CD4-positive, CD25-positive, alpha-beta regulatory T cell (primary cell): ENCODE measurements around the gene MYO1E. TPM values are rescaled to one million over a fixed set of nuclear protein-coding genes. Genes with fewer than 3 reads are reported as not detected.

Source experiments
- ATAC-seq, 2 donors: fragments of 150-1000 bp; cut with Tn5 transposase; one replicate each; pipeline ENCODE4 v1.10.0; 2021; ENCODE audit warnings: low read depth in 2 of 2, moderate number of reproducible peaks in 2 of 2, moderate library complexity in 1 of 2
- DNase-seq, 3 donors: peaks; one replicate each; pipeline versions ENCODE4 v3.0.0 to v3.0.0-alpha.2; 2012 to 2022; ENCODE audit warnings: mixed read lengths in 1 of 3
- H3K27ac ChIP-seq: one replicate; pipeline ENCODE4 v1.7.0; 2013; ENCODE audit warnings: mild to moderate bottlenecking, low read length; ENCODE audit not compliant: insufficient read depth, poor library complexity, severe bottlenecking
- H3K27me3 ChIP-seq: one replicate; pipeline ENCODE4 v1.7.0; 2013; ENCODE audit warnings: low read length; ENCODE audit not compliant: control insufficient read depth, insufficient read depth
- H3K36me3 ChIP-seq: one replicate; pipeline ENCODE4 v1.7.0; 2013; ENCODE audit warnings: mild to moderate bottlenecking, low read length, moderate library complexity; ENCODE audit not compliant: control insufficient read depth, insufficient read depth
- H3K4me1 ChIP-seq: 2 replicates; pipeline ENCODE4 v1.7.0; 2013; ENCODE audit warnings: mild to moderate bottlenecking, low read length; ENCODE audit not compliant: insufficient read depth, control insufficient read depth, poor library complexity, severe bottlenecking
- H3K4me3 ChIP-seq: one replicate; pipeline ENCODE4 v1.7.0; 2013; ENCODE audit warnings: low read depth, mild to moderate bottlenecking, low read length, moderate library complexity
- H3K9me3 ChIP-seq, 2 experiments: 1 replicate in 1 of 2; 2 replicates in 1 of 2; pipeline ENCODE4 v1.7.0; 2013; ENCODE audit warnings: low read length in 2 of 2, mild to moderate bottlenecking in 1 of 2, moderate library complexity in 1 of 2; ENCODE audit not compliant: control insufficient read depth in 2 of 2
- H3K27ac Mint-ChIP-seq, 3 donors: one replicate each; pipeline ENCODE4 v1.8.0; 2020 to 2022; ENCODE audit warnings: mild to moderate bottlenecking in 3 of 3, mixed read lengths in 3 of 3, moderate library complexity in 2 of 3
- H3K27me3 Mint-ChIP-seq: one replicate; pipeline ENCODE4 v1.8.0; 2022; ENCODE audit warnings: mild to moderate bottlenecking, mixed read lengths
- H3K36me3 Mint-ChIP-seq: one replicate; pipeline ENCODE4 v1.8.0; 2020; ENCODE audit warnings: mixed read lengths
- H3K4me1 Mint-ChIP-seq, 4 donors: one replicate each; pipeline ENCODE4 v1.8.0; 2020 to 2022; ENCODE audit warnings: mixed read lengths in 4 of 4, mild to moderate bottlenecking in 1 of 4
- H3K4me3 Mint-ChIP-seq, 4 donors: one replicate each; pipeline ENCODE4 v1.8.0; 2020 to 2022; ENCODE audit warnings: mild to moderate bottlenecking in 4 of 4, mixed read lengths in 4 of 4, moderate library complexity in 3 of 4
- H3K9me3 Mint-ChIP-seq, 7 donors: one replicate each; pipeline ENCODE4 v1.8.0; 2020 to 2022; ENCODE audit warnings: mixed read lengths in 7 of 7, mild to moderate bottlenecking in 3 of 7, moderate library complexity in 2 of 7
- polyA plus RNA-seq, 4 donors: library from polyadenylated mRNA; unstranded; fragments of 300-500 nt; fragmentation: Illumina TruSeq; gene quantifications; one replicate each; pipeline ENCODE4 v1.2.3, GENCODE V29; 2021
- total RNA-seq: library from RNA; stranded (reverse); gene quantifications from one replicate; pipeline ENCODE4 v1.2.3, GENCODE V29; 2022

Gene MYO1E
- total and polyA plus RNA-seq, 5 donors from 2014 or later: 0.14 to 1.6 (median 0.75) TPM

DNA sequence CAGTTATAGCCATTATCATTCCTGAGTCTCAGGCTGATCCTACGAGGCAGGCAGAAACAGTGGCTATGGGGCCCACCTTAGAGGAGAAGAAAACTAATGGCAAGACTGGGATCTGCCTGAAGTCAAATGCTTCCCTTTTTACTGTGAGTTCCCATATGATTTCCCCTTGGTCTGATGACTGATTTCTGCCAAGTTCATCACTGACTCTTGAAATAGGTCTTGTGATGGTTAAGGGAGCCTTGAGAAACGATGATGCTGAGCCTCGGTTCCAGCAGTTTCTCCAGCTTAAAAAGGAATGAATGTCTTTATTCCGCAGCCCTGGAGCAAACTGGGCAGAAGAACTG lies 195.4 kb downstream of the MYO1E start:
- Mint-ChIP-seq H3K9me3 (peaks cover 0 to 6% (median 2%) of the 10 kb centered on the region in 7 donors), H3K36me3 (no peaks in the 10 kb centered on the region), H3K27ac (no peak overlapping the region), H3K27me3 (peaks cover 10% of the 10 kb centered on the region), H3K4me1 (peaks cover 0 to 4% (median 0%) of the 10 kb centered on the region in 4 donors), H3K4me3 (no peak overlapping the region)
- Histone ChIP-seq H3K27ac (no peak overlapping the region), H3K4me1 (no peaks in the 10 kb centered on the region), H3K4me3 (no peak overlapping the region), H3K9me3 (peaks cover 4 to 8% of the 10 kb centered on the region in 2 experiments), H3K27me3 (no peaks in the 10 kb centered on the region), H3K36me3 (no peaks in the 10 kb centered on the region)
- DNase-seq (no peak), ATAC-seq (no peak)

DNA sequence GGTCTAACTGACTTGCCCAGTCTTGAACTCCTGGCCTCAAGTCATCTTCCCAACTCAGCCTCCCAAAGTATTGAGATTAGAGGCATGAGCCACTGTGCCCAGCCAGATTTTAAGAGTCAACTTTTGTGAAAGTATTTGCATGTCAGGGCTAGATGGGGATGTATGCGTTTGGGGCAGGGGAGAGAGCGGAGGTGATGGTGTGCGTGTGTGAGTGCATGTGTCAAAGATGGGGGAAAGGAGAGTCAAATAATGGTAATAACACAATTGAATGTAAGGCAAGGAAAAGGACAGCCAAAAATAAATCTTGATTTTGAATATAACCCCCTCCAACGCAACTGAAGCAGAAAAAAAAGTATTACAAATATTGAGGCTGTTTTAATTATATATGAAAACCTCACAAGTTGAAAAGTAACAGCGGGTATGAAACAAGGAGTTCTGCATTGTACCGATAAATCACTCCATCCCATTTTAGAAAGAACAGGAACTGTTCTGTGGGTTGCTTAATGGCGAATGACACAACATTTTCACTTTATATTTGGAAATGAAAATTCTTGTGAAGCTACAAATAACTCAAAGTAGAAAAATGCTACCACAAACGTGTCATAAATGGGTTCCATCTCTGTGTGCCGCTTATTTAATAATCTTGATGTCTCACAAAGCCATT lies 195.9 kb downstream of the MYO1E start:
- H3K4me1 Mint-ChIP-seq: peaks cover 0 to 4% (median 0%) of the 10 kb centered on the region in 4 donors
- Histone ChIP-seq H3K27ac (no peak overlapping the region), H3K4me1 (no peaks in the 10 kb centered on the region), H3K36me3 (no peaks in the 10 kb centered on the region), H3K4me3 (no peak overlapping the region), H3K9me3 (peaks cover 4 to 5% of the 10 kb centered on the region in 2 experiments), H3K27me3 (no peaks in the 10 kb centered on the region)
- no peaks in the 10 kb centered on the region for H3K36me3 Mint-ChIP-seq
- H3K9me3 Mint-ChIP-seq: peaks cover 0 to 5% (median 2%) of the 10 kb centered on the region in 7 donors
- ATAC-seq (no peak), DNase-seq (no peak)
- H3K27me3 Mint-ChIP-seq: peaks cover 10% of the 10 kb centered on the region
- H3K4me3 Mint-ChIP-seq: no peak overlapping the region
- no peak overlapping the region for H3K27ac Mint-ChIP-seq

DNA sequence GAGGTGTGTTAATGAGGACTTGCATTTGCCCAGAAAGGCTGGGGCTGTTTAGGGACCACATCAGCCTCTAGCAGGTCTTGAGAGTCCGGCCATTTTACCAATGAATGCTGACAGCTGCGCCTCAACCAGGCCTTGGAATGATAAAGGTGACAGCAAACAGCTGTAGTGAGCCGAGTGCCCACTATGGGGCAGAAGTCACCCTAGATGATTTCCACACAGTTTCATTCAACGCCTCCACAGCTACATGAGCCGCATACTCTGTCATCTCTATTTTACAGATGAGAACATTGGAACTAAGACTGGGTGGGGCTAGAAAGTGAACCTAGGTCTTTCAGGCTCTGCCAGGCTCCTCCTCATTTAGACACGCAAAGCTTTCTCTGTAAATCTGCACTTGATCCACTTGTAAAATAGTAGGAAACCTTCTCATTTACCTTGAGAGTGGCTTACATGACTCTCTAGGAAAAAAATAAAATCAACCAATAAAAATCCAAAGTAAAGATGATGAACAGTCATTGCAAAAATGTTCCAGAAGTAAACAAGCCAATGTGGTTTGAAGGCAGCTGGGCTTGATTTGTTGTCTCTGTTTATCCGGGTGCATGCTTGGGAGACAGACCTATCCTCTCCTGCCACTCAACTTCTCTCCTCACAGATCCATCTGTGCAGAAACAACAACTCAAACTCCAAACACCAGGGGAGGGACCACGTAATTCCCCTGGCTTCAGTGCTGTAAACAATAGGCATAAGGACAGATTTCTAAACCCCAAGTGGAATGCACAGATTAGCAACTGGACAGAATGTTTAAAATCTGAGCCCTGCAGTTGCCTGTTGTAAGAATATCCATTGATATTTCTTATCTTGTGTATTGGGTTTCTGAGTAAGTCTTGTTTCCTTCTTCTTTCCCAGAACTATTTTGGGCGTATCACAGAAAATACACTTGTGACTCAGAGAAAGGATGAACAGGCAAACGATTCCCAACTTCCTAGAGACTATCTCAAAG lies 197.5 kb downstream of the MYO1E start:
- Histone ChIP-seq H3K27ac (no peak overlapping the region), H3K9me3 (no peaks in the 10 kb centered on the region), H3K27me3 (no peaks in the 10 kb centered on the region), H3K4me1 (no peaks in the 10 kb centered on the region), H3K4me3 (no peak overlapping the region), H3K36me3 (no peaks in the 10 kb centered on the region)
- no peaks in the 10 kb centered on the region for H3K36me3 Mint-ChIP-seq
- ATAC-seq: peak; percentile 62 to 68
- H3K4me1 Mint-ChIP-seq: peaks cover 0 to 4% (median 0%) of the 10 kb centered on the region in 4 donors
- DNase-seq: peak in 2 of 3 donors; percentile 14 to 77
- H3K27me3 Mint-ChIP-seq: peaks cover 10% of the 10 kb centered on the region
- H3K27ac Mint-ChIP-seq: no peak overlapping the region
- peaks cover 0 to 2% (median 0%) of the 10 kb centered on the region in 7 donors for H3K9me3 Mint-ChIP-seq
- H3K4me3 Mint-ChIP-seq: no peak overlapping the region

DNA sequence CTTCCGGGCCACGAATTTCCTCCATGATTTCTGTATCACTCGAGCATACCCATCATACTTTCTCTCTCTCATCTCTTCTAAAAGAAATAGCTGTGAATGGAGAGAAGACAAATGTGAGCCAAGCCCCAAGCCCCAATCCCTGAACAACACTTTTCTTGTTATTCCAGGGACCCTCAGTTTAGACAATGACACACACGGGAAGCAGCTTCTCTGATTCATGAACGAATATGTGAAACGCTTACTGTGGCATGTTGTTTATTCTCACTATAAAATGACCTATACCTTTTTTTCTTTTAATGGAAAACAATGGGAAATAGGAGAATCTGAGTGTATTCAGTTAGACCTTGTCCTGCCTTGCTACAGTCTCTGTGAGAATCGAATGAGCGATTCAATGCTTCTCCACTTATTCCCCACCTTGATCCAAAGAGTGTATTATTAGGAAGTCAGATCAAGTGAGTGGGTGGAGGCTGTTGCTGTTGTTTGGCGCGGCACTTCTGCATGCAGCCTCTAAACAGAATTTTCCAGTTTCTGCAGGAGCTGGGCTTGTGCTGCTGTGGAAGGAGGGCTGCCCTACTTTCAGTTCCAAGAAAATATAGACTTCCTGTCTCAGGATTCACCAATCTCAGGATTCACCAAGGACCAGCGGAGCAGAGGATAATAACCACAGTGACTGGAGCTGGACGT lies 198.4 kb downstream of the MYO1E start:
- H3K4me1 ChIP-seq: no peaks in the 10 kb centered on the region
- H3K27me3 ChIP-seq: no peaks in the 10 kb centered on the region
- no peaks in the 10 kb centered on the region for H3K9me3 ChIP-seq
- no peak overlapping the region for H3K27ac ChIP-seq
- H3K36me3 ChIP-seq: no peaks in the 10 kb centered on the region
- ATAC-seq: no peak
- peaks cover 0 to 2% (median 0%) of the 10 kb centered on the region in 7 donors for H3K9me3 Mint-ChIP-seq
- H3K4me1 Mint-ChIP-seq: peaks cover 0 to 4% (median 0%) of the 10 kb centered on the region in 4 donors
- no peak overlapping the region for H3K4me3 Mint-ChIP-seq
- H3K4me3 ChIP-seq: no peak overlapping the region
- no peaks in the 10 kb centered on the region for H3K36me3 Mint-ChIP-seq
- no peak overlapping the region for H3K27ac Mint-ChIP-seq
- DNase-seq: no peak
- H3K27me3 Mint-ChIP-seq: peaks cover 10% of the 10 kb centered on the region

DNA sequence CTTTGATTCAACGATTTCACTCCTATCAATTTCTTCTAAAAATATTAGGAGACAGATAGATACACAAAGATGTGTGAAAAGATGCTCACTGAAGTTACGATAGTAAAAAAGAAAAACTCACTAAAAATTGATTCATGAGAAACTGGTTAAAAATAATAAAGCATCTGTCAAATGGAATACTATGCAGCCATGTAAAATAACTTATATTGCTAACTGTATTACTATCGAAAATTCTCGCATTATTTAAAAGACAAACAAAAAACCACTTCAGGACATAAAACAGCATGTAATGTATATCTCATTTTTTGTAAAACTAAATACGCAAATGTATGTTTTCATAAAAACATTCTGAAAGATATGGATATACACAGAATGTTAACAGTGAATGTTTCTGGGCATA lies 199.5 kb downstream of the MYO1E start:
- ATAC-seq: no peak
- Histone ChIP-seq H3K36me3 (no peaks in the 10 kb centered on the region), H3K4me1 (no peaks in the 10 kb centered on the region)

DNA sequence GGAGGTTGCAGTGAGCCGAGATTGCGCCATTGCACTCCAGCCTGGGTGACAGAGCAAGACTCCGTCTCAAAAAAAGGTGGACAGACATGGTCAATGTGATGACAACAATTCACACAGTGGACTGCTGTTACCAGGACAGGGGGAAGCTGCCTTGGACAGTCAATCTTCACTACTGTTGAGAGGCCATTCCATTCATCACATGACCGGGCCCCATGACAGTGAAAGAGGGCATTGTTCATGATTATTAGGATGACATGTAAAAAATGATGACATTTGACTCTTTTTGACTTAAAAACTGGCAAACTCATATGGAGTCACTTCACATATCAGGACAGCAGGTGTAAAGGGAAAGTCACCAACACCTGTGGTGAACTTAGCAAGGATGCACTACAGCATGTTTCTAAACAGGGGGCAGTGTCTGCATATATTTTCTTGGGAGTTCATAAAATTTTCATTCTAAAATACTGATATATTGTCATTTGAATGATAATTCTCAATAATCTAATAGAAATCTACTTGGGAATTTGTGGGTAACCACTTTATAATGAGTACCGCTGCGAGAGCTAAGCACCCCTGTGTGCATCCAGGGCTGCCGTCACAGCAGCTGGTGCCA lies 200.3 kb downstream of the MYO1E start:
- Histone ChIP-seq H3K36me3 (no peaks in the 10 kb centered on the region), H3K9me3 (no peaks in the 10 kb centered on the region), H3K4me1 (no peaks in the 10 kb centered on the region), H3K4me3 (no peak overlapping the region), H3K27ac (no peak overlapping the region), H3K27me3 (no peaks in the 10 kb centered on the region)
- Mint-ChIP-seq H3K4me1 (peaks cover 0 to 4% (median 0%) of the 10 kb centered on the region in 4 donors), H3K36me3 (no peaks in the 10 kb centered on the region), H3K9me3 (peaks cover 0 to 2% (median 0%) of the 10 kb centered on the region in 7 donors), H3K27me3 (peaks cover 10% of the 10 kb centered on the region), H3K27ac (no peak overlapping the region), H3K4me3 (no peak overlapping the region)
- DNase-seq (no peak), ATAC-seq (no peak)

More for the DNA sequence above, 199.5 kb downstream of the MYO1E start:
- Histone ChIP-seq H3K4me3 (no peak overlapping the region), H3K9me3 (no peaks in the 10 kb centered on the region), H3K27ac (no peak overlapping the region), H3K27me3 (no peaks in the 10 kb centered on the region)
- Mint-ChIP-seq H3K36me3 (no peaks in the 10 kb centered on the region), H3K4me1 (peaks cover 0 to 4% (median 0%) of the 10 kb centered on the region in 4 donors), H3K9me3 (peaks cover 0 to 2% (median 0%) of the 10 kb centered on the region in 7 donors), H3K27me3 (peaks cover 10% of the 10 kb centered on the region), H3K4me3 (no peak overlapping the region), H3K27ac (no peak overlapping the region)
- no peak for DNase-seq

DNA sequence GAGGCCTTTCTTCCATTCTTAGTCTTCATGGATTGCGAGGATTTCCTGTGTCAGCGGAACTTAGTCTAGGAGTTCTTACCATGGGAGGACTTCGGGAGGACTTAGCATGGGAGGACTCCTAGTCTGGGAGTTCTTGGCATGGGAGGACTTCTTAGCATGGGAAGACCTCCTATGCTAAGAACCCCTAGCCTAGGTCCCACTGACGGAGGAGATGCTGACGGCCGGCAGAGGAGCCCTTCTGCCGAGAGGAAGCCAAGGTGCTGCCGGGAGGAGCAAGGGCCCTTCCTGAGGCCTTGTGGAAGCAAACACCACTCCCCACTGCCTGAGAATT lies 201.6 kb downstream of the MYO1E start:
- Histone ChIP-seq H3K36me3 (no peaks in the 10 kb centered on the region), H3K9me3 (no peaks in the 10 kb centered on the region), H3K27ac (no peak overlapping the region), H3K4me3 (no peak overlapping the region), H3K27me3 (no peaks in the 10 kb centered on the region), H3K4me1 (no peaks in the 10 kb centered on the region)
- H3K27ac Mint-ChIP-seq: no peak overlapping the region
- ATAC-seq (no peak), DNase-seq (no peak)
- H3K27me3 Mint-ChIP-seq: peaks cover 5% of the 10 kb centered on the region
- peaks cover 0 to 2% (median 0%) of the 10 kb centered on the region in 7 donors for H3K9me3 Mint-ChIP-seq
- H3K4me1 Mint-ChIP-seq: peaks cover 0 to 4% (median 0%) of the 10 kb centered on the region in 4 donors
- no peaks in the 10 kb centered on the region for H3K36me3 Mint-ChIP-seq
- H3K4me3 Mint-ChIP-seq: no peak overlapping the region
